ENCODE measurements around the gene TOLLIP.
"Not testable (repeated sequence)": the region's sequence is repeated elsewhere in the genome, so short reads cannot be mapped to it uniquely, and the experiment has no call there.

Gene TOLLIP

DNA sequence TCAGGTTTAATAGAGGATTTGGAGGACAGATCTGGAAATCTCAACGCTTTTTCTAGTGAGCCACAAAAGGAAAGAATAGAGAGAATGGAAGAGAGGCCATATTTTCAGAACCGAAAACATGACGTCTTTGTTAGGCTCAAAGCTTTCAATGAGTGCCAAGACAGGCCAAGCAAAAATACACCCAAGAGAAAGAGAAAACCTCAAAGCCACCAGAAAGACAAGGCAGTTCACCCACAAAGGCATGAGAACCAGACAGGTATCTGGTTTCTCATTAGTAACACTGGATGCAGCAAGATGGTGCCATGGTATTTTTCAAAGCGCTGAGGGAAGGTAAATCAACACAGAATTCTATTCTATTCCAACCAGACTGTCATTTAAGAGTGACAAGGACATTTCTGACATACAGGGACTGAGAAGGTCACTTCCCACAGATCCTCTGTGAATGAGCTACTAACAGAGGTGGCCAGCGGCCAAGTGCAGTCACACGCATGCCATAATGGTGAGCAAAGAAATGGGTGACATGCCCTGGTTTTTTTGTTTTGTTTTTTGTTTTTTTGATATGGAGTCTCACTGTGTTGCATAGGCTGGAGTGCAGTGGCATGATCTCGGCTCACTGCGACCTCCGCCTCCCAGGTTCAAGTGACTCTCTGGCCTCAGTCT is 41.9 kb downstream of the TOLLIP start:
- in situ Hi-C loops (cut with MboI; ENCODE audit: low sequenced_read_pairs) = no loop called here

GRCh38 chr11:1266976-1267375 is 42.5 kb downstream of the TOLLIP start:
- in situ Hi-C loops (cut with MboI; ENCODE audit: low sequenced_read_pairs) = not testable (repeated sequence)

DNA sequence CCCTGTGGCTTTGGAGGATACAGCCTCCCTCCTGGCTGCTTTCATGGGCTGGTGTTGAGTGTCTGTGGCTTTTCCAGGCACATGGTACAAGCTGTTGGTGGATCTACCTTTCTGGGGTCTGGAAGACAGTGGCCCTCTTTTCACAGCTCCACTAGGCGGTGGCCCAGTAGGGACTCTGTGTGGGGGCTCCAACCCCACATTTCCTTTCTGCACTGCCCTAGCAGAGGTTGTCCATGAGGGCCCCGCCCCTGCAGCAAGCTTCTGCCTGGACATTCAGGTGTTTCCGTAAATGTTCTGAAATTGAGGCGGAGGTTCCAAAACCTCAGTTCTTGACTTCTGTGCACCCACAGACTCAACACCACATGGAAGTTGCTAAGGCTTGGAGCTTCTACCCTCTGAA is 44.0 kb downstream of the TOLLIP start:
- in situ Hi-C loops (cut with MboI; ENCODE audit: low sequenced_read_pairs) = not testable (repeated sequence)

- in situ Hi-C loops (cut with MboI; ENCODE audit: low sequenced_read_pairs) = not testable (repeated sequence)
Measured at GRCh38 chr11:1264444-1264843, 45.0 kb downstream of the TOLLIP start.

- in situ Hi-C loops (cut with MboI; ENCODE audit: low sequenced_read_pairs) = no loop called here
Measured at GRCh38 chr11:1263010-1263409, 46.4 kb downstream of the TOLLIP start.

DNA sequence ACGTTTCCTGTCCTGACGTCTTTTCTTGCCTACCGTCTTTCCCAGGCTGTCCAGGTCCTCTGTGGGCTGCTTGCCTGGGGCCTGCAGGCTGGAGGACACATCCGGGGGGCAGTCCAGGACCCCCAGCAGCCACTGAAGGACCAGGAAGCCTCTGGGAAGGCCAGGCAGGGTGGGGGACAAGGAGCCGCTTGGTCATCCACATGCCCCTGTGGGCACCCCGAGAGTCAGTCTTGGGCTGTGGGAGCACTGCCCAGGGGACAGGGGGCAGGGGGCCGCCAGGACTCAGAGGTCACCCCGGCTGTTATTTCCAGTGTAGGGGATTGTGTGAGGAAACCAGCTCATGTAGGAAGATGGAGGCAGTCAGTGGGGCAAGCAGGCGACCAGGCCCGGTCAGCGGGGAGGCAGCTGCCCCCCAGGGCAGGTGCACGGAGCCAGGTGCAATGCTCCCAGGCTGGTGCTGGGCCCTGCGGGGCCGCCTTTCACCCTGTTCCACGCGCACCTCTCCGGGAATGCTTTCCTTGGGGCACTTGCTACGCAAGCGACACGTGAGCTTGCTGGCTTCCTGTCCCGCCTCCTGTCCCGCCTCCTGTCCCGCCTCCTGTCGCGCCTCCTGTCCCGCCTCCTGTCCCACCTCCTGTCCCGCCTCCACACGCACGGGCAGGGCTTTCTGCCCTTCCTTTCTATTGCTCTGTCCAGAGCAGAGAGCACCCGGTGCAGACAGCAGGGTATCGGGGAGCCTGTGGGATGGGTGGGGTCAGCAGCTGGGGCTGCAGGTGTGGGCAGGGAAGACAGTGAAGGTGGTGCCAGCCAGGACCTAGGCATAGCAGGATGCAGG is 47.0 kb downstream of the TOLLIP start:
- in situ Hi-C loops (cut with MboI; ENCODE audit: low sequenced_read_pairs) = no loop called here

- in situ Hi-C loops (cut with MboI; ENCODE audit: low sequenced_read_pairs) = no loop called here
Measured at GRCh38 chr11:1261241-1262071, 48.0 kb downstream of the TOLLIP start.

DNA sequence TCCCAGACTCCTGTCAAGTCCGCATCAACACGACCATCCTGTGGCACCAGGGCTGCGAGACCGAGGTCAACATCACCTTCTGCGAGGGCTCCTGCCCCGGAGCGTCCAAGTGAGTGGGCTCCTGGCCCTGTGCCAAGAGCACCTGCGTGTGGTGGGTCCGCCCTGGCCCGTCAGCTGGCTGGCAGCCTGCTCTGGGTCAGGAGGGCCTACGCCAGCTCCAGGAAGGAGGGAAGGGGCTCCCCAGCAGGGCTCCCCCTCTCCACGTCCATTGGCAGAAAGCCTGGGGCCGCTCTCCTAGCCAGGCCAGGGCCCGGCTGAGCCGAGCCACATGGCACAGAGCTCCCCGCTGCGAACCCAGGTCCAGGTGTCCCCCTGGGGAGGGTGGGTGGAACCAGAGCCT is 48.8 kb downstream of the TOLLIP start:
- in situ Hi-C loops (cut with MboI; ENCODE audit: low sequenced_read_pairs) = no loop called here

GRCh38 chr11:1260023-1260501 is 49.4 kb downstream of the TOLLIP start:
- in situ Hi-C loops (cut with MboI; ENCODE audit: low sequenced_read_pairs) = no loop called here

DNA sequence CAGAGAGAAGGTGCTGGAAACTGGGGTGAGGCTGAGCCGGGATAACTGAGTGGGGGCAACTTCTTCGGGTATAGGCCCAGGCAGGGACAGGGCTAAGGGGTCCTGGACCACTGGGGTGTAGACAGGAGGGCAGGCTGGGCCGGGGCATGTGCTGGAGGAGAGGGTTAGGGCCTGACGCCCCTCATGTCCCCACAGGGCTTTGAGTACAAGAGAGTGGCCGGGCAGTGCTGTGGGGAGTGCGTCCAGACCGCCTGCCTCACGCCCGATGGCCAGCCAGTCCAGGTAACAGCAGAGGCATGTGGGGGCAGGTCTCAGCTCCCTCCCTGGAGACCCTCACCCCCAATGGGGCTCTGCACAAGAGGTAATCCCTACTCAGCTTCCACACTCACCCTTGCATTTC is 49.9 kb downstream of the TOLLIP start:
- in situ Hi-C loops (cut with MboI; ENCODE audit: low sequenced_read_pairs) = no loop called here

GRCh38 chr11:1259076-1259461 is 50.4 kb downstream of the TOLLIP start:
- in situ Hi-C loops (cut with MboI; ENCODE audit: low sequenced_read_pairs) = no loop called here

- in situ Hi-C loops (cut with MboI; ENCODE audit: low sequenced_read_pairs) = no loop called here
Measured at GRCh38 chr11:1258401-1259075, 50.9 kb downstream of the TOLLIP start.

- in situ Hi-C loops (cut with MboI; ENCODE audit: low sequenced_read_pairs) = no loop called here
Measured at GRCh38 chr11:1257916-1258315, 51.5 kb downstream of the TOLLIP start.

DNA sequence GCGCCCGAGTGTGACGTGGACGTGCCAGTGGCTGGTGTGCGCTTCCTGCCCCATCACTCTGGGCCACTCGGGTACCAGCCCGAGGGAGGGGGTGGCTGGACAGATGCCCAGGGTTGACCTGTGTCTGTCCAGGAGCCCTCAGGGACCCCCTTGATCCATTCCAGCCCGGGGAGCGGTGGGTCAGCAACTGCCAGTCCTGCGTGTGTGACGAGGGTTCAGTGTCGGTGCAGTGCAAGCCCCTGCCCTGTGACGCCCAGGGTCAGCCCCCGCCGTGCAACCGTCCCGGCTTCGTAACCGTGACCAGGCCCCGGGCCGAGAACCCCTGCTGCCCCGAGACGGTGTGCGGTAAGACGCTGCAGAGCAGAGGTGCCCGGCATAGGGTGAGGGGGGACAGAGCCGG is 52.1 kb downstream of the TOLLIP start:
- in situ Hi-C loops (cut with MboI; ENCODE audit: low sequenced_read_pairs) = no loop called here

- in situ Hi-C loops (cut with MboI; ENCODE audit: low sequenced_read_pairs) = no loop called here
Measured at GRCh38 chr11:1256257-1257045, 53.0 kb downstream of the TOLLIP start.

- in situ Hi-C loops (cut with MboI; ENCODE audit: low sequenced_read_pairs) = no loop called here
Measured at GRCh38 chr11:1255151-1255550, 54.3 kb downstream of the TOLLIP start.

- in situ Hi-C loops (cut with MboI; ENCODE audit: low sequenced_read_pairs) = no loop called here
Measured at GRCh38 chr11:1254733-1255132, 54.7 kb downstream of the TOLLIP start.

GRCh38 chr11:1254086-1254648 is 55.3 kb downstream of the TOLLIP start:
- in situ Hi-C loops (cut with MboI; ENCODE audit: low sequenced_read_pairs) = no loop called here

DNA sequence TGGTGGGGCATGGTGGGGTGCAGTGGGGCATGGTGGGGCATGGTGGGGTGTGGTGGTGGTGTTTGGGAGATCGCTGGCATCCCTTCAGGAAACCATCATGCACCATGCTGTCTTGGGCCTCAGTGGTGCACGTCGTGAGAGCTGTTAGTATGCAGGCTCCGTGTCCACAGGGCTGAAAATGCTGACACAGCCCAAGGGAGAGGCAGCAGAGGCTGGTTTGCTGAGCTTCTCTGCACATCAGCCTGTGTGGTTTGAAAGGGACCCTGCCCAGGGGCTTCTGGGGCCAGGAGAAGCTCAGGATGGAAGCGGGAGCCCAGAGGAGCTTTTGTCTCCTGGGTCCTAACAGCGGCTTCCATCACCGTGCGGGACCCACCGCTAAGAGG is 56.3 kb downstream of the TOLLIP start:
- in situ Hi-C loops (cut with MboI; ENCODE audit: low sequenced_read_pairs) = no loop called here
